ENCODE results near the gene GPR146. TPM values are rescaled to one million over a fixed set of nuclear protein-coding genes. Genes with fewer than 3 reads are reported as not detected.

GPR146 gene, protein sequence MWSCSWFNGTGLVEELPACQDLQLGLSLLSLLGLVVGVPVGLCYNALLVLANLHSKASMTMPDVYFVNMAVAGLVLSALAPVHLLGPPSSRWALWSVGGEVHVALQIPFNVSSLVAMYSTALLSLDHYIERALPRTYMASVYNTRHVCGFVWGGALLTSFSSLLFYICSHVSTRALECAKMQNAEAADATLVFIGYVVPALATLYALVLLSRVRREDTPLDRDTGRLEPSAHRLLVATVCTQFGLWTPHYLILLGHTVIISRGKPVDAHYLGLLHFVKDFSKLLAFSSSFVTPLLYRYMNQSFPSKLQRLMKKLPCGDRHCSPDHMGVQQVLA
- 4.0 TPM for polyA plus RNA-seq
- long read RNA-seq, donor 1: 0 reads
- long read RNA-seq, donor 2, partial matches to known transcripts: 0 of 2 reads
- long read RNA-seq, donor 2, other reads (novel, unspliced or antisense): 0 of 2 reads
- long read RNA-seq, donor 3, partial matches to known transcripts: 0 of 4 reads
- long read RNA-seq, donor 3, other reads (novel, unspliced or antisense): 0 of 4 reads
- long read RNA-seq, donor 4: 0 reads
- long read RNA-seq, donor 5, partial matches to known transcripts: 0 of 4 reads
- long read RNA-seq, donor 5, other reads (novel, unspliced or antisense): 0 of 4 reads
- long read RNA-seq, donor 6, partial matches to known transcripts: 0 of 1 reads
- long read RNA-seq, donor 6, other reads (novel, unspliced or antisense): 0 of 1 reads
- long read RNA-seq, donor 7, partial matches to known transcripts: 0 of 3 reads
- long read RNA-seq, donor 7, other reads (novel, unspliced or antisense): 0 of 3 reads
- long read RNA-seq, donor 8, partial matches to known transcripts: 0 of 4 reads
- long read RNA-seq, donor 8, other reads (novel, unspliced or antisense): 0 of 4 reads
- long read RNA-seq, donor 9, partial matches to known transcripts: 0 of 2 reads
- long read RNA-seq, donor 9, other reads (novel, unspliced or antisense): 0 of 2 reads
- long read RNA-seq, donor 10, partial matches to known transcripts: 0 of 1 reads
- long read RNA-seq, donor 10, other reads (novel, unspliced or antisense): 0 of 1 reads
- long read RNA-seq, donor 11: 0 reads

DNA sequence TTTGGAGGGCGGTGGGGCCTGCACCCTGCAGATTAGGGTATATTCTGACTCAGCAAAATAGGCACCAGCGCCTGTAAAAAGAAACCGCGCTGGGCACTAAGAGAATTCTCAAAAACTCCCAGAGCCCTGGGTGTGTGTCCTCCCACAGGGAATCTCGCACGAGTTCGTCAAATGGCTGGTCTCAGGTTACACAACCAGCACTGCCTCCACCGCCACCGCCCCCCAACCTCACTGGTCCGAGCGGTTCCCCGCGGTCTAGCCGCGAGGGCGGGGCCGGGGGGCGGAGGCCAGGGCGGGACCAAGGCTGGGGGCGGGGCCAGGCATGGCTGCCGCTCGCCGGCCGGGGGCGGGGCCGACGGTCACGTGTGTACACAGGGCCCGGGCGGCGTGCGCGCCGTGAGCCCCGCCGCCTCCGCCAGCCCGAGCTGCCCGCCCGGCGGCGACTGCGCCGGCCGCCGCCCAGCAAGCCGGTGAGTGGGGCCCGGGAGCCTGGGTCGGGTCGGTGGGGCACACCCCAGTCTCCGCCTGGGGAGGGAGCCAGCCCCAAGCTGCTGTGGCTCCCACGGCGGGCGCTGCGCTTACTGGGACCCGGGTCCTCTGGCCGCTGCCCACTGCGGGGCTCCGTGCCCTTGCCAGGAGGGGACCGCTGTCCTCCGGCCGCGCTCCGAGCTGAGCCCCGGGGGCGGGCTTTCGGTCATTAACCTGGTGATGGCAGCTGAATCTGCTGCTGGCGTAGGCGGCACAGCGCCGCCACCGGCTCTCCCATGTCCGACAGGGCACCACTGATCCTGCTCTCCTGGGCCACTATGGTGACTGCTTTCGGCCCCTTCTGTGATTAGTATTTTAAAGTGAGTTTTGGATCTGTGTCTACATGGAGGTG is at the start of gene GPR146:
GPR146 (plus strand) TSS at position 358 of the 880 bp plus-strand sequence. CDS start 12,970 bp downstream, outside the sequence.
- peak; percentile 90 to 93 for DNase-seq
- peak within 1 kb of the TSS; percentile 85 for H3K27ac ChIP-seq (ENCODE audit: low read length)
- no peaks in the 10 kb centered on the region for H3K27me3 ChIP-seq (ENCODE audit: control insufficient read depth, insufficient read depth, low read length)
- no CpG with 5 or more reads among the region's 74 CpGs for WGBS (ENCODE audit: insufficient coverage, low lambda C conversion rate)
- peak within 1 kb of the TSS; percentile 51 for H3K4me3 ChIP-seq (ENCODE audit: low read length)
- no peaks in the 10 kb centered on the region for H3K36me3 ChIP-seq (ENCODE audit: control insufficient read depth, insufficient read depth, low read length)
- no peaks in the 10 kb centered on the region for H3K9me3 ChIP-seq (ENCODE audit: control insufficient read depth, low read depth, low read length)
- H3K4me1 ChIP-seq (ENCODE audit: control insufficient read depth, insufficient read depth, low read length): peaks cover 39% of the 10 kb centered on the region

- no peaks in the 10 kb centered on the region for H3K27me3 ChIP-seq (ENCODE audit: control insufficient read depth, insufficient read depth, low read length)
- H3K9me3 ChIP-seq (ENCODE audit: control insufficient read depth, low read depth, low read length): peaks cover 8% of the 10 kb centered on the region
- no CpG with 5 or more reads among the region's 28 CpGs for WGBS (ENCODE audit: insufficient coverage, low lambda C conversion rate)
- DNase-seq: no peak
- peaks cover 10% of the 10 kb centered on the region for H3K36me3 ChIP-seq (ENCODE audit: control insufficient read depth, insufficient read depth, low read length)
- peaks cover 28% of the 10 kb centered on the region for H3K4me1 ChIP-seq (ENCODE audit: control insufficient read depth, insufficient read depth, low read length)
- no peak overlapping the region for H3K4me3 ChIP-seq (ENCODE audit: low read length)
- no peak overlapping the region for H3K27ac ChIP-seq (ENCODE audit: low read length)
Observed at GRCh38 chr7:994592-995308, 49.6 kb upstream of the GPR146 start.

DNA sequence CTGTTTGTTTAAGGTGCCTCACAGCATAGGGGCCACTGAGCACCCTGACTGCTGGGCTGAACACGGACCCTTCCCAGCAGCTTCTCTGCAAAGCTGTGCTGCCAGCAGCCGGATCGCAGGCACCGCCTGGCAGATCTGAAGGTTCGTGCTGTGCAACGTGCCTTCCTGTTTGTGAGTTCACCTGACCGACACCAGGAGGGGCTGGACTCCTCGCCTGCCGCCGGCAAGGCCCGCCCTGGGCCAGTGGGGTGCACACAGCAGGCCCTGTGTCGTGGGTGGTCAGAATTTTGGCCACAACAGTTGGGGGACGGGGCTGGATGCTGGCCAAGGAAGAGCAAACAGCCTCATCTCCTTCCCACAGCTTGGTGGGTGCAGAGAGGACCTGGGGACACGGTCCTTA is 48.8 kb upstream of the GPR146 start:
- peaks cover 28% of the 10 kb centered on the region for H3K4me1 ChIP-seq (ENCODE audit: control insufficient read depth, insufficient read depth, low read length)
- peaks cover 1% of the 10 kb centered on the region for H3K9me3 ChIP-seq (ENCODE audit: control insufficient read depth, low read depth, low read length)
- no peaks in the 10 kb centered on the region for H3K27me3 ChIP-seq (ENCODE audit: control insufficient read depth, insufficient read depth, low read length)
- peaks cover 10% of the 10 kb centered on the region for H3K36me3 ChIP-seq (ENCODE audit: control insufficient read depth, insufficient read depth, low read length)
- WGBS (ENCODE audit: insufficient coverage, low lambda C conversion rate): no CpG with 5 or more reads among the region's 14 CpGs
- no peak overlapping the region for H3K4me3 ChIP-seq (ENCODE audit: low read length)
- no peak overlapping the region for H3K27ac ChIP-seq (ENCODE audit: low read length)
- DNase-seq: no peak

DNA sequence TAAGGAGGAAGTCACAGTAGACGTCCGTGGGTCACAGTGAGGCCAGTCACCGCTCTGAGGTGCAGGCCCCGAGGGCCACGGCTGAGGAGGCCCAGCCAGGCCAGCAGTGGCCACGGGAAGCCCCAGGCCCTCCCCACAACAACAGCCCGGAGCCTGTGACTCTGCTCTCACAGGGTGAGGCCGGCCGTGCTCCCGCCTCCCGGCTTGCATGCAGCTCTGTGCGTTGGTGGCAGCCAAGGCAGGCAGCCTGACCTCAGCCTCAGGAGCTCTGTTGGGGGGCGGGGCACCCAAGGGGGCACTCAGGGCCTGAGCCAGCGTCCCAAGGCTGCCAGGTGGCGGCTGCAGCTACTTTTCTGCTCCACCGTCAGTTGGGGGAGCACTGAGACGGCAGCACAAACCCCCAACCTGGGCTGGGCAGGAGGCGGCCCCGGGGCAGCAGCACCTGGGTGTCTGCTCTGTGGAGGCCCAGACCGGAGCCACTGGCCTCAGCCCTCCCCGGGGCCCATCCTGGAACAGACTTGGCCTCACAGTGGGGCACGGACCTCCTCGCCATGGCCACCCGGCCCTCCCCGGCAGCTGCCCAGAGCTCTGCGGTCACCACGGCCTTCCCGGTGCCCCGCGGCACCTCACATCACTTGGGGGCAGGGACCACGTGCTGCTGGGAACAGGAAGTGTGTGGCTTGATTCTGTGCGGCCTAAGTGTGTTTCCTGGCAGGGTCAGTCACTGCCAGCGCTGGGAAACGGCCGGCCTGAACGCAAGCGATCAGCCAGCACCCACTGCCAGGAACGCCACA is 48.1 kb upstream of the GPR146 start:
- Histone ChIP-seq H3K4me1 (ENCODE audit: control insufficient read depth, insufficient read depth, low read length) (peaks cover 24% of the 10 kb centered on the region), H3K27ac (ENCODE audit: low read length) (no peak overlapping the region), H3K27me3 (ENCODE audit: control insufficient read depth, insufficient read depth, low read length) (no peaks in the 10 kb centered on the region), H3K9me3 (ENCODE audit: control insufficient read depth, low read depth, low read length) (no peaks in the 10 kb centered on the region), H3K4me3 (ENCODE audit: low read length) (no peak overlapping the region), H3K36me3 (ENCODE audit: control insufficient read depth, insufficient read depth, low read length) (peaks cover 10% of the 10 kb centered on the region)
- no peak for DNase-seq
- no CpG with 5 or more reads among the region's 38 CpGs for WGBS (ENCODE audit: insufficient coverage, low lambda C conversion rate)

- H3K9me3 ChIP-seq (ENCODE audit: control insufficient read depth, low read depth, low read length): no peaks in the 10 kb centered on the region
- WGBS (ENCODE audit: insufficient coverage, low lambda C conversion rate): 60% methylated on average over 3 of the region's 45 CpGs
- no peak overlapping the region for H3K4me3 ChIP-seq (ENCODE audit: low read length)
- peaks cover 15% of the 10 kb centered on the region for H3K4me1 ChIP-seq (ENCODE audit: control insufficient read depth, insufficient read depth, low read length)
- no peaks in the 10 kb centered on the region for H3K27me3 ChIP-seq (ENCODE audit: control insufficient read depth, insufficient read depth, low read length)
- H3K36me3 ChIP-seq (ENCODE audit: control insufficient read depth, insufficient read depth, low read length): peaks cover 10% of the 10 kb centered on the region
- no peak for DNase-seq
- no peak overlapping the region for H3K27ac ChIP-seq (ENCODE audit: low read length)
Observed at GRCh38 chr7:997404-998395, 46.6 kb upstream of the GPR146 start.

GRCh38 chr7:999149-999879 is 45.0 kb upstream of the GPR146 start:
- peaks cover 6% of the 10 kb centered on the region for H3K4me1 ChIP-seq (ENCODE audit: control insufficient read depth, insufficient read depth, low read length)
- H3K9me3 ChIP-seq (ENCODE audit: control insufficient read depth, low read depth, low read length): no peaks in the 10 kb centered on the region
- H3K27ac ChIP-seq (ENCODE audit: low read length): no peak overlapping the region
- 100% methylated on average over 1 of the region's 28 CpGs for WGBS (ENCODE audit: insufficient coverage, low lambda C conversion rate)
- no peak overlapping the region for H3K4me3 ChIP-seq (ENCODE audit: low read length)
- no peak for DNase-seq
- H3K27me3 ChIP-seq (ENCODE audit: control insufficient read depth, insufficient read depth, low read length): no peaks in the 10 kb centered on the region
- peaks cover 10% of the 10 kb centered on the region for H3K36me3 ChIP-seq (ENCODE audit: control insufficient read depth, insufficient read depth, low read length)

DNA sequence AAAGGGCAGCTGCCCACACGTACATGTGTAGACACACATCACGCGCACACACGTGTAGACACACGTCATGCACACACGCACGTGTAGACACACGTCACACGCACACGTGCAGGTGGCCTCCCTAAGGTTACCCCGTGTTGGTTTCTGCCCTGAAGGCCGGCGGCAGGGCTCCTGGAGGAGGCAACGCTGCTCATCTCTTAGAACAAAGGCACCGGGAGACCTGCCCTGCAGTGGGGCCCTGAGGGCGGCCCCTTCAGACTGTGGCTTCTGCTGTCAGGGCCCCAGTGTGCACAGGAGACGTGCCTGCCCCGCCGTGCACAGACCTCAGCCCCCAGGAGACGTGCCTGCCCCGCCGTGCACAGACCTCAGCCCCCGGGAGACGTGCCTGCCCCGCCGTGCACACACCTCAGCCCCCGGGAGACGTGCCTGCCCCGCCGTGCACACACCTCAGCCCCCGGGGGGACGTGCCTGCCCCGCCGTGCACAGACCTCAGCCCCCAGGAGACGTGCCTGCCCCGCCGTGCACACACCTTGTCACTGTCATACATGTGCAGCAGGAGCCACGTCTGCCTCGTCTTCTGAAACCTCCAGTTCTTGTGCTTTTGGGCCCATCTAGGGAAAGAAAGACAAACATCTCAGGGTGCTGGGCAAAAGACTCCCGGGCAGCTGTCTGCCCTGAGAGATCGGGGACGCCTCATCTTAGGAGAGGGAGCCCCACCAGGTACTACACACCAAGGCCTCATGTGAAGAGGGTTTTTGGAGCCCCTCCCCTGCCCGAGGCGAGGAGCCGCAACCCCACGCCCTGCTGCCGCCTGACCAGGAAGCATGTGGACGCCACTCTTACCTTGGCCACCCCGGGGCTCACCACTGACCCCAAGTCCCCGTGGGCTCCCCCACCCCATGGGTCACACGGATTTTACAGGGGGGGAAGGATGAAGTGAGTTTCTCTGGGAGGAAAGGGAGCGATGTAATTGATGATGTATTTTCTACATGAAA is 44.1 kb upstream of the GPR146 start:
- peaks cover 10% of the 10 kb centered on the region for H3K36me3 ChIP-seq (ENCODE audit: control insufficient read depth, insufficient read depth, low read length)
- no CpG with 5 or more reads among the region's 52 CpGs for WGBS (ENCODE audit: insufficient coverage, low lambda C conversion rate)

More for the DNA sequence above, 44.1 kb upstream of the GPR146 start:
- Histone ChIP-seq H3K27ac (ENCODE audit: low read length) (no peak overlapping the region), H3K27me3 (ENCODE audit: control insufficient read depth, insufficient read depth, low read length) (no peaks in the 10 kb centered on the region), H3K4me3 (ENCODE audit: low read length) (no peak overlapping the region), H3K4me1 (ENCODE audit: control insufficient read depth, insufficient read depth, low read length) (peaks cover 6% of the 10 kb centered on the region), H3K9me3 (ENCODE audit: control insufficient read depth, low read depth, low read length) (peaks cover 1% of the 10 kb centered on the region)
- DNase-seq: no peak

Measured in large intestine (tissue), 12 donors.